OCI-M2 (cell line): ENCODE measurements around the gene PDE10A.

Experiments
- DNase-seq: peaks from one replicate; lab custom pipeline; 2025; ENCODE audit not compliant: unreplicated experiment; lab: John Stamatoyannopoulos, UW

Gene PDE10A

GRCh38 chr6:165662749-165663376 is at the start of gene PDE10A:
PDE10A (minus strand) TSS chr6:165663241; CDS start chr6:165662811, 430 bp downstream.
- no peak for DNase-seq

GRCh38 chr6:165708985-165709576 is 46.0 kb upstream of the PDE10A start:
- no peak for DNase-seq

GRCh38 chr6:165707067-165707853 is 44.2 kb upstream of the PDE10A start:
- no peak for DNase-seq

GRCh38 chr6:165705941-165706340 is 42.9 kb upstream of the PDE10A start:
- DNase-seq: no peak

GRCh38 chr6:165704045-165704748 is 41.2 kb upstream of the PDE10A start:
- no peak for DNase-seq

GRCh38 chr6:165702669-165703068 is 39.6 kb upstream of the PDE10A start:
- DNase-seq: no peak

- no peak for DNase-seq
Observed at GRCh38 chr6:165701564-165702354, 38.7 kb upstream of the PDE10A start.

- no peak for DNase-seq
Observed at GRCh38 chr6:165701005-165701404, 38.0 kb upstream of the PDE10A start.

GRCh38 chr6:165698868-165699267 is 35.8 kb upstream of the PDE10A start:
- no peak for DNase-seq

GRCh38 chr6:165697171-165697570 is 34.1 kb upstream of the PDE10A start:
- no peak for DNase-seq

- DNase-seq: no peak
Observed at GRCh38 chr6:165695722-165696515, 32.9 kb upstream of the PDE10A start.

GRCh38 chr6:165694296-165694695 is 31.3 kb upstream of the PDE10A start:
- no peak for DNase-seq

- DNase-seq: no peak
Observed at GRCh38 chr6:165692106-165692653, 29.1 kb upstream of the PDE10A start.

GRCh38 chr6:165689699-165690098 is 26.7 kb upstream of the PDE10A start:
- DNase-seq: no peak

- no peak for DNase-seq
Observed at GRCh38 chr6:165686596-165687365, 23.7 kb upstream of the PDE10A start.

- DNase-seq: no peak
Observed at GRCh38 chr6:165685302-165685701, 22.3 kb upstream of the PDE10A start.

- no peak for DNase-seq
Observed at GRCh38 chr6:165684333-165684732, 21.3 kb upstream of the PDE10A start.

- DNase-seq: no peak
Observed at GRCh38 chr6:165680975-165681374, 17.9 kb upstream of the PDE10A start.

GRCh38 chr6:165679326-165679725 is 16.3 kb upstream of the PDE10A start:
- no peak for DNase-seq
